ENCODE data around the gene KCNJ12.

KCNJ12 gene

DNA sequence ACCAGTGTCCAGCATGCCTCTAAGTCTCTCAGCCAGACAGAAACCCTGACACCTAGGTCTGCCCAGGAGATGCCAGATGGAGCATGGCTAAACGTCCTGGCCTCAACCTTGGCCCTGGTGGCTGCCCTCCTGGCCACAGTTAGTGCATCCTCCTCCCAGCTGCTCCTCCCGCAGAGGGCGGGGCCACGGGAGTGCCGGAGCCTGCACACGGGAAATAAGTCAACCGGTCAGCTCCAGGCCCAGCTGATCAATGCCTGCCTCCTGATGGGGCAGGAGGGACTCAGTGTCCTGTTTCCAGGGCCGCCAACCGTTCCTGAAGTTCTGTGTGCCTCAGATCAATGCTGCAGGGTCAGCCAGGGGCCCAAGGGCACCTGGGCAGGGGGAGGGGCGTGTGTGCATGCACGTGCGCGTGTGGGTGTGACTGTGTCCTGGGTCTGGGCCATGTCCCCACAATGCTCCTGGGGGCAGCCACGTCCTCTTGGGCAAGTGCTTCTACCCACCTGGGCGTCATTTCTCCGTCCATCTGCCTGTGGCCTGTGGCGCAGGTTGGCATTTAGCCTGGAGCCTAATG is 4.6 kb upstream of the KCNJ12 start:
- Histone ChIP-seq H3K9ac (ENCODE audit: low read depth, low read length) (no peak overlapping the region), H3K36me3 (ENCODE audit: insufficient read depth, low read length) (no peaks in the 10 kb centered on the region), H3K9me3 (ENCODE audit: control insufficient read depth, insufficient read depth, low read length) (no peaks in the 10 kb centered on the region), H3K4me1 (ENCODE audit: insufficient read depth, low read length) (no peaks in the 10 kb centered on the region; the same call in 1 of the 2 replicates)

DNA sequence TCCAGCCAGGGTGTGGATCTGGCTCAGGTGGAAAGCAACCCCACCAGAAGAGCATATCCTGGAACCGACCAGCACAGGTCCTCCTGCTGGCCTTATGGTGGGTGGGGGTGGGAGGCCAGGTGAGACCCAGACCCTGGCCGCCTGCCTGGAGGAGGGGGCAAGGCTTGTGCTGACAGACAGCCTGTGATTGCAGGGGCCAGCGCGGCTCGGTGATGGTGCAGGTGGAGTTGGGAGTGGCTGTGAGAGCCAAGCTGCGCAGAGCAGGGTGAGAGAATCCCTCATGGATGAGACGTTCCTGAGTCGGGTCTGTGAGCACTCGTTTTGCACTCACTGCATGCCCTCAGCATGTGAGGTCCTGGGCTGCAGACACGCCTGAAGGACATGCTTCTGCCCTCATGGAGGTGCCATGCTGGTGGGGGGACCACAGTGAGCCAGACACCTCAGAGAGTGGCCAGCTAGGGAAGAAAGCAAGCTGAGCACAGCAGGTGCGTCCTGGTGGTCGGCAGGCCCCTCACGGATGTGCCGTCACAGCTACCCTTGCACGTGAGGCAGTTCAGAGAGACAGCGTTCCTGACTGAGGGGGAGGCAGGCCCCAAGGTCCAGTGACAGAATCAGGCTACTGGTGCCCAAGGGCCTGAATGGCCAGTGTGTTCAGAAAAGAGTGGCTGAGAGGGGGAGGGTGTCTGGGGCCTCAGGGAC is 3.8 kb upstream of the KCNJ12 start:
- H3K9ac ChIP-seq (ENCODE audit: low read depth, low read length) = no peak overlapping the region
- no peaks in the 10 kb centered on the region; the same call in 1 of the 2 replicates for H3K4me1 ChIP-seq (ENCODE audit: insufficient read depth, low read length)

DNA sequence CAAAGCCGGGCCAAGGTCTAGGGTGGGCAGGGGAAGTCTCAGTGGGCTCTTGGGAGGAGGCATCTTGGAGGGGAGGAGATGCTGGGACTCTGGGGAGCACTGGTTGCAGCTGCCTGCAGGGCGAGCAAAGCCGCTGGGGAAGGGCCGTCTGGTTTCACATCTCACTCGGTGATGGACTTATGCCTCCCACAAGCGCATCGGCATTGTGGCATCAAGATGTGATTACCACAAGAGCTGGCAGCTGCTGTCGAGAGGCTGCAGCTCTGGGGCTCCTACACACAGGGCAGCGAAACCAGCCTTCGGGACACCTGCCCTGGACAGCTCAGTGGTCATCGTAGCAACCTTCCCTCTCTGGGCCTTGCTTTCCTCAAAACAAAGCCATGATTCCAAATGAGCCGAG is 3.1 kb upstream of the KCNJ12 start:
- Histone ChIP-seq H3K36me3 (ENCODE audit: insufficient read depth, low read length) (no peaks in the 10 kb centered on the region), H3K9me3 (ENCODE audit: control insufficient read depth, insufficient read depth, low read length) (no peaks in the 10 kb centered on the region), H3K4me1 (ENCODE audit: insufficient read depth, low read length) (no peaks in the 10 kb centered on the region; the same call in 1 of the 2 replicates), H3K9ac (ENCODE audit: low read depth, low read length) (no peak overlapping the region)

More for the DNA sequence above, 3.8 kb upstream of the KCNJ12 start:
- Histone ChIP-seq H3K36me3 (ENCODE audit: insufficient read depth, low read length) (no peaks in the 10 kb centered on the region), H3K9me3 (ENCODE audit: control insufficient read depth, insufficient read depth, low read length) (no peaks in the 10 kb centered on the region)

DNA sequence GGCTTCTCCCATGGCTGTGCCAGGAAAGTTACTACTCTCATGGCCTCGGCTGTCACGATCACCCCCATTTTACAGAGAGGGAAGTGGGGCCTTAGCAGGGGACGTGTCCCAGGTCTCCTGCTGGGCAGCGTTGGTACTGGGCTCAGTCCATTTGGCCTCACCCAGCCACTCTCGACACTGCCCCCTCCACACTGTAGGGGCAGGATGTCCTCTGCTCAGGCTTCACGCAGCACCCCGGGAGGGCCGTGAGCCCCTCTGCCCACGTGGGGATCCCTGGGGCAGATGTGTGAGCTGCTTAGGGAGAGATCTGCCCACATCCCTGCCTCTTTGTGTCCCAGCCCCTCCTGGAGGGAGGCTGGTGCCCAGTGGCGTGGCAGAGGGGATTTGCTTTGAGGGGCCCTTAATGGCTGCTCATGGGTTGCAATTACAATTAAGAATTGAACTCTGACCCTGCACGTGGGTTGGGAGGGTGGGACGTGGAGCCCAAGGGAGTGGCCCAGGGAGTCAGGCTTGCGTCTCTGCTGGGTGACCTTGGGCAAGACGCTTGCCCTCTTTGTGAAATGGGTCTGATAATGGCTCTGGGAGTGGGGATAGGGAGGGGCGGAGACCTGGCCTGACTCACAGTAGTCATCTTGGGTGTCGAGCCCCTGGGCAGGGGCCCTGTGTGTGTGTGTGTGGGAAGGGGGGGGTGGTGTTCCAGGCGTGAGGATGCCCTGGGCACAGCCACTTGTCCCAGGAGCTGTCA is 2.3 kb upstream of the KCNJ12 start:
- Histone ChIP-seq H3K36me3 (ENCODE audit: insufficient read depth, low read length) (no peaks in the 10 kb centered on the region), H3K4me1 (ENCODE audit: insufficient read depth, low read length) (no peaks in the 10 kb centered on the region; the same call in 1 of the 2 replicates), H3K9ac (ENCODE audit: low read depth, low read length) (no peak overlapping the region), H3K9me3 (ENCODE audit: control insufficient read depth, insufficient read depth, low read length) (no peaks in the 10 kb centered on the region)

DNA sequence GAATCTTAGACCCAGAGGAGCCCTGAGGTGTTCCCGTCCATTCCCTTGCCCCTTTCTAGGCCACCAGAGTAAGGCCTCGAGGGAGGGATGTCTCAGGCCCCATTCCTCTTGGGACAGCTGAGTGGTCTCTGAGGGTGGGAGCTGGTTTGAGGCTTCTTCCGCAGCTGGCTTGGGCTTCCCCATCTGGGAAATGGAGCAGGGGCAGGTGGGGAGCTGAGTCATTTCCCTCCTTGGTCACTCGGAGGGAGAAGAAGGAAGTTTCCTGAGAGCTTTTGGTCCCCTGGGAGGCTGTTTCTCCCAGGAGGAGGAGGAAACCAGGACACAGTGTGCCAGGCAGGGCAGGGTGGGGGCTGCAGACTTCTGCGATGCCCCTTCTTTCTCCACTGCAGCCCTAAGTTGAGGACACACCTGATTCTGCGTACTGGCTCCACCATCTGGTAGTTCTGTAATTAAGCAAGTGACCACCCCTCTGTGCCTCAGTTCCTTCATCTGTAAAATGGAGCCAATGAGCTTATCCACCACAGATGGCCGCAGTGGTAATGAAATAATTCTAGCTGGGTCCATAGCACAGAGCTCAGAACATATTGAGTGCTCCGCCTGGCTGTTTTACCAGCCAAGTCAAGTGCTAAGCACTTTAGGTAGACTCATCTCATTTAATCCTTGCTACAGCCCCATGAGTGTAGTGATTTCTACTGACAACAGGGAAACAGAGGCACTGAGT is 1.6 kb upstream of the KCNJ12 start:
- Histone ChIP-seq H3K9me3 (ENCODE audit: control insufficient read depth, insufficient read depth, low read length) (no peaks in the 10 kb centered on the region), H3K9ac (ENCODE audit: low read depth, low read length) (no peak overlapping the region), H3K4me1 (ENCODE audit: insufficient read depth, low read length) (no peaks in the 10 kb centered on the region; the same call in 1 of the 2 replicates)

DNA sequence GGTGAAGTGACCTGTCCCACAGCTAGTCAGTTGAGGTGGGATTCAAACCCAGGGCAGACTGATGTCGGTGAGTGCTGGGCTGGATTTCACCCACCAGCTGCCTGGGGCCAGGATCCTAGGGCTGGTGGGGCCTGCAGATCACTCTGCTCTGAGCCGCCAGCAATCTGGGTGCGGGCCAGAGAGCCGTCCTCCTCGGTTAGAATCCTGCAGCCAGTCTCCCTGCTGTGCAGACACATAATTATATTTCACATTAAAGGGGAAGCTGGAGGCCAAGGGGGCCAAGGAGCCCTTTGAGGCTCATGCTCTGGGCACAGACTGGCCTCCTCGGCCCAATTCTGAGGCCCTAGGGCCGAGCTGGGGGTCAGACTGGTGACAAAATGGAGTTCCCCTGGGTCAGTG is 996 bp upstream of the KCNJ12 start:
- Histone ChIP-seq H3K9ac (ENCODE audit: low read depth, low read length) (no peak overlapping the region), H3K4me1 (ENCODE audit: insufficient read depth, low read length) (no peaks in the 10 kb centered on the region; the same call in 1 of the 2 replicates), H3K36me3 (ENCODE audit: insufficient read depth, low read length) (no peaks in the 10 kb centered on the region), H3K9me3 (ENCODE audit: control insufficient read depth, insufficient read depth, low read length) (no peaks in the 10 kb centered on the region)

More for the DNA sequence above, 1.6 kb upstream of the KCNJ12 start:
- no peaks in the 10 kb centered on the region for H3K36me3 ChIP-seq (ENCODE audit: insufficient read depth, low read length)

DNA sequence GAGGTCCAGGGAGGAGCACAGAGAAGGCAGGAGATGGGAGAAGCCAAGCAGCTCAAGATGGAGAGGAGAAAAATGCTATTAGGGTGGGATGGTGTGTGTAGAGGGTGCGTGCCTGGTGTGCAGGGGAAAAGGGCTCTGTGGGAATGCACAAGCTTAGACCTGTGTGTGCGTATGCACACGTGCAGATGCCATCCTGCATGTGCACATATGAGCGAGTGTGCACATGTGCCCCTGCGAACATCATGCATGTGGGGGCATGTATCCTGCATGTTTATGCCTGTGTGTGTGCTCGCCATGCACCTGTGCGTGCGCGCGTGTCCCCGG is 438 bp upstream of the KCNJ12 start:
- Histone ChIP-seq H3K9me3 (ENCODE audit: control insufficient read depth, insufficient read depth, low read length) (no peaks in the 10 kb centered on the region), H3K36me3 (ENCODE audit: insufficient read depth, low read length) (no peaks in the 10 kb centered on the region), H3K9ac (ENCODE audit: low read depth, low read length) (no peak overlapping the region; the same call in 1 of the 2 replicates), H3K4me1 (ENCODE audit: insufficient read depth, low read length) (no peaks in the 10 kb centered on the region; the same call in 1 of the 2 replicates)

DNA sequence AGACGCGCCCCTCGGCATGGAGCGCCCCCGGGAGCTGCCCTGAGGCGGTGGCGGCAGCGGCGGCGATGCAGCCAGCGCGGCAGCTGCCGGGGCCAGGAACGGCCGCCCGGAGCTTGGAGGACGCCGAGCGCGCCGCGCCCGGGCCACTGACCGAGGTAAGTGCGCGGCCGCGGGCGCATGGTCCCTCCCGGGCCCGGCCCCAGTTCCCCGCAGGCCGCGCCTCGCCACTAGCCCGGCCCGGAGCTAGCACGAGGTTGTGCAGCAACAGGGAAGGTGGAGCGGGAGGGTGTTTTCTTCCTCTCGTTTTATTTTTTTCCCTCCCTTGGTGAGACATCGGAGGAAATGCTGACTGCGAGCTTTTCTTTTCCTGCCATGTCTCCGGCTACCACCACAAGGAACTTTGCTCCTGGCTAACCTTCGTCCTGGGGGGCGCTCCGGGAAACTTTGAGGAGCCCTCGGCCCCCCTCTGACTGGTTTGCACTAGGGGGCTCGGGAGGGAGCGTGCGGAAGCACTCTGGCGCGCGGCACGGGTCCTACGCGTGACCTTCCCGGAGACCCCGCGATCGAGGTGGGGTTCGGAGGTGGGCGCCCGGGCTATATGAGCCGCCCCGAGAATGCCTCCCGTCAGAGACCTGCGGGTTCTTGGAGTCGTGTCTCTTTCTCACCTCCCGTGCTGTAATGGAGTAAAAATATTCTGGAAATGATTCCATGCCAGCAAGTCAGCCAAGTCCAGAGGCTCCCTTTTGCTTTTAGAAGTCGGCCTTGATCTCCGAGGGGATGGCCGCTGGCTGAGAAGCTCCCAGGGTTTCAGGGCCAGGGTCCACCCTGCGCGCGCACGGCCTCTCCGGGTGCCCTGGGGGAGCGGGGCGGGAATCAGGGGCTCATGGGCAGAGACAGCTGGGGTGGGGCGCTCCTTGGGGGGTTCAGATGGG is 868 bp downstream of the KCNJ12 start:
- no peaks in the 10 kb centered on the region; the same call in 1 of the 2 replicates for H3K4me1 ChIP-seq (ENCODE audit: insufficient read depth, low read length)
- H3K36me3 ChIP-seq (ENCODE audit: insufficient read depth, low read length) = no peaks in the 10 kb centered on the region
- peak overlapping the region; percentile 78; the same call in 1 of the 2 replicates for H3K9ac ChIP-seq (ENCODE audit: low read depth, low read length)
- H3K9me3 ChIP-seq (ENCODE audit: control insufficient read depth, insufficient read depth, low read length) = no peaks in the 10 kb centered on the region

DNA sequence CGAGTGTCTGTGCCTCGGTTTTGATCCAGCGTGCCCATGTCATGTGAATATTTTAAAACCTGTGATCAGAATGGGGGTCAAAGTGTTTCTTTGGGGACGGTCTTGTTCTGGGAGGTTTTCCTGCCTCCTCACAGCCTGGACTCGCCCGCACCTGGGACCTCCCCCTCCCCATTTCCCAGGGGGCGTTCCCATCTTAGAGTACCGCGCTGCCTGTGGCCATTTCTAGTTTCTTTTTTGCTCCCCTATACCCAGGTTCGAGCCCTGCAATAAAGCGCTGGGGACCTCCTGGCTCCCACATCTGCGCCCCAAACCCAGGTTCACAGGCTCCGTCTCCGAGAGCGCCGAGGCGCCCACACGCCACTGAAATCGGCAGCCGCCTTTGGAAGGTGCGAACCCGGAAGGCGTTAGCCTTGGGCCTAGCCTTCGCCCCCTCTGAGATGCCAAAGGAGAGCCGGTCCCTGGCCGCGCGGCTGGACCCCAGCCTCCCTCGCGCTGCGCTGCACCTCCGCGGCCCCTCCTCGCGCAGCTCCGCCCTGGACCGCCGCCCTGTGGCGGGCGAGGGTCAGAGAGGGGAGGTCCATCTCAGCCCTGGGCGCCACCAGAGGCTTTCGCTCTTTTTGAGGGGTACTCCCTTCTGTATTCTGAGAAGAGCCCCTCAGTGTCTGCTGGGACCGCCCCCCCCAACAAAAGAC is 1.7 kb downstream of the KCNJ12 start:
- Histone ChIP-seq H3K4me1 (ENCODE audit: insufficient read depth, low read length) (no peaks in the 10 kb centered on the region; the same call in 1 of the 2 replicates), H3K9me3 (ENCODE audit: control insufficient read depth, insufficient read depth, low read length) (no peaks in the 10 kb centered on the region), H3K9ac (ENCODE audit: low read depth, low read length) (peak overlapping the region; percentile 78; the same call in 1 of the 2 replicates), H3K36me3 (ENCODE audit: insufficient read depth, low read length) (no peaks in the 10 kb centered on the region)

DNA sequence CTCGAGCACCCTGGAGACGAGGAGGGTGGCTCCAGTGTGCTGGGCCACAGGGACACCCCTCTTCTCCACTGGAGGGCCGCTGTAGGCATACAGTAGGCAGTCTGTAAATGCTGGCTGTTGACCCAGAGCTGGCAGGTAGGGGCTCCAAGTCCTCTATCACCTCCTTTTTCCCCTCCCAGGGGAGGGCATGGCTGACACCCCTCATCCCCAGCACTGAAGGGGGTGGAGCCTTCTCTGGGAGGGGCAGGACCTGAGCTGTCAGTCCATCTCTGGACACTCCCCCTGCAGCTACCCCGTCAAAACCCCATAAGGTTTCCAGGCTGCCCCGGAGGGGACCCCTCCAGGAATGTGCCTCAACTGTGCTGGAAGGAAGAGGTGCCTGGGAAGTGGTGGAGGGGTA is 2.4 kb downstream of the KCNJ12 start:
- no peaks in the 10 kb centered on the region; the same call in 1 of the 2 replicates for H3K4me1 ChIP-seq (ENCODE audit: insufficient read depth, low read length)
- no peaks in the 10 kb centered on the region for H3K9me3 ChIP-seq (ENCODE audit: control insufficient read depth, insufficient read depth, low read length)
- peak overlapping the region; percentile 78; the same call in 1 of the 2 replicates for H3K9ac ChIP-seq (ENCODE audit: low read depth, low read length)
- H3K36me3 ChIP-seq (ENCODE audit: insufficient read depth, low read length) = no peaks in the 10 kb centered on the region

DNA sequence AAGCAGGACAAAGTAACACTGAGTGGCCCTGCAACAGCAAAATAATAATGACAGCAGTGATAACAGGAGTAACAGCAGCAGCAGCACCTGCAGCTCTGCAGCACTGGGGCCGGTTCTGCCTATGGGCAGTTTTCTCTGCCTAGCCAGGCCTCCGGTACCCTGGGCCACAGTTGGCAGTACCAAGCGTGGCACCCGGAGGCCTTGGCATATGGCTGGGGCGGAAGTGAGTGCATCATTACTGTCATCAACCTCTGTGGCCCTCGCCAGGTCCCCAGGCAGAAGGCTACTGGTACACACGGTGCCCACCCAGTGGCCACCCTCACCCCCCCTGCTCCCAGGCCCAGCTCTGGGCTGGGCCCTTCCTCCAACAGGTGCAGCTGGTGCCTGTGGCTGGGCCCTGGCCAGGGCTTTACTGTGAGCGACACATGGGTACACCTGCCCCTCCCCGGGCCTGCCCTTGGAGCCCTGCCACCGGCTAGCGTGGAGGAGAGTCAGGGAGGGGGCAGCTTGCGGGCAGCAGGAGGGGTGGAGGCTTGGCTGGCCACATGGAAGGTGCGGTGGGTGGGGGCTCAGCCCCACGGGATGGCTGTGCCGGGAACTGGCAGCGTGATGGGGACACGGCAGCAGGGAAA is 3.0 kb downstream of the KCNJ12 start:
- Histone ChIP-seq H3K9ac (ENCODE audit: low read depth, low read length) (no peak overlapping the region), H3K9me3 (ENCODE audit: control insufficient read depth, insufficient read depth, low read length) (no peaks in the 10 kb centered on the region), H3K36me3 (ENCODE audit: insufficient read depth, low read length) (no peaks in the 10 kb centered on the region), H3K4me1 (ENCODE audit: insufficient read depth, low read length) (no peaks in the 10 kb centered on the region; the same call in 1 of the 2 replicates)

DNA sequence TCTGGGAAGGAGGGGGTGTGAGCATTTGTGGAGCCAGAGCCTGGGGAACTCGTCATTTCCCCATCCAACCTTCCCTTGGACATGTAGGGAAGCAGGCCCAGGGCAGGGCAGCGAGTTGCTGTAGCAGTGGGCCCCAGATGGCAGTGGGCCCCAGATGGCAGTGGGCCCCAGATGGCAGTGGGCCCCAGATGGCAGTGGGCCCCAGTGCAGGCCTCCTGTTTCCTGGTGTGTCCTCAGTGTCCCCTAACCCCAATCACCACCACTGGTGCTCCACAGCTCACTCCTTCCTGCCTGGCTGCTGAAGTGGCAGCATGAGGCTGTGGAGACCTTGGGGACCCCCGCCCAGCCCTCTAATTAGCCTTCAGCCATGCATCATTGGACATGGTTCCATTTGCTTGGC is 4.5 kb downstream of the KCNJ12 start:
- H3K9ac ChIP-seq (ENCODE audit: low read depth, low read length) = no peak overlapping the region
- no peaks in the 10 kb centered on the region; the same call in 1 of the 2 replicates for H3K4me1 ChIP-seq (ENCODE audit: insufficient read depth, low read length)
- H3K9me3 ChIP-seq (ENCODE audit: control insufficient read depth, insufficient read depth, low read length) = no peaks in the 10 kb centered on the region
- no peaks in the 10 kb centered on the region for H3K36me3 ChIP-seq (ENCODE audit: insufficient read depth, low read length)
